SW 1271 (cell line): ENCODE results near the gene MYO7B.

Source experiments
- DNase-seq, 2 experiments: peaks; one replicate each; lab custom pipeline; 2025; lab: John Stamatoyannopoulos, UW

Gene MYO7B

GRCh38 chr2:127609818-127610217, 74.3 kb downstream of the MYO7B start:
- DNase-seq: no peak

GRCh38 chr2:127610561-127610960, 75.1 kb downstream of the MYO7B start:
- no peak for DNase-seq

- no peak for DNase-seq
Measured at GRCh38 chr2:127611076-127611925, 75.8 kb downstream of the MYO7B start.

GRCh38 chr2:127612111-127612822, 76.8 kb downstream of the MYO7B start:
- DNase-seq: no peak

GRCh38 chr2:127614246-127614645, 78.8 kb downstream of the MYO7B start:
- no peak for DNase-seq

- no peak for DNase-seq
Measured at GRCh38 chr2:127614731-127615130, 79.2 kb downstream of the MYO7B start.

- no peak for DNase-seq
Measured at GRCh38 chr2:127615511-127616166, 80.2 kb downstream of the MYO7B start.

GRCh38 chr2:127618551-127619202, 83.2 kb downstream of the MYO7B start:
- DNase-seq: no peak

GRCh38 chr2:127619203-127619590, 83.7 kb downstream of the MYO7B start:
- DNase-seq: no peak

GRCh38 chr2:127619877-127620705, 84.6 kb downstream of the MYO7B start:
- no peak for DNase-seq

GRCh38 chr2:127620866-127621265, 85.4 kb downstream of the MYO7B start:
- no peak for DNase-seq

GRCh38 chr2:127621981-127622431, 86.5 kb downstream of the MYO7B start:
- no peak for DNase-seq

GRCh38 chr2:127622561-127623387, 87.3 kb downstream of the MYO7B start:
- DNase-seq: no peak

GRCh38 chr2:127623388-127624319, 88.2 kb downstream of the MYO7B start:
- no peak for DNase-seq

GRCh38 chr2:127624320-127624755, 88.9 kb downstream of the MYO7B start:
- no peak for DNase-seq

- no peak for DNase-seq
Measured at GRCh38 chr2:127624756-127625571, 89.5 kb downstream of the MYO7B start.

GRCh38 chr2:127625572-127625951, 90.1 kb downstream of the MYO7B start:
- DNase-seq: no peak

GRCh38 chr2:127626175-127626574, 90.7 kb downstream of the MYO7B start:
- DNase-seq: no peak
